COLO668 (cell line): Measurements from ENCODE around the gene PGM5.

ENCODE experiments used
- DNase-seq: peaks from one replicate; lab custom pipeline; 2025; ENCODE audit not compliant: unreplicated experiment; lab: John Stamatoyannopoulos, UW

PGM5 gene

DNA sequence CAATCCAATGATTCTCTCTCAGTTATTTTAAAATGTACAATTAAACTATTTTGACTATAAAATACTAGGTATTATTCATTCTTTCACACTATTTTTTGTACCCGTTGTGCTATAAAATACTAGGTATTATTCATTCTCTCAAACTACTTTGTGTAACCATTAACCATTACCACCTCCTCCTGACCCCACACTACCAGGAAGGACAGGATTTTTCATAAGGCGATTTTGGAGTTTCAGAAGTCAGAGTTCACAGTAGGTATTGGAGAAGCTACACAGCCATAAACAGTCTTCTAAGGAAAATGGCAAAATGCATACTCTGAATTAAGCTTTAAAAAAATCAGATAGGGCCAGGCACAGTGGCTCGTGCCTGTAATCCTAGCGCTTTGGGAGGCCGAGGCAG is 219.4 kb downstream of the PGM5 start:
- DNase-seq: no peak

DNA sequence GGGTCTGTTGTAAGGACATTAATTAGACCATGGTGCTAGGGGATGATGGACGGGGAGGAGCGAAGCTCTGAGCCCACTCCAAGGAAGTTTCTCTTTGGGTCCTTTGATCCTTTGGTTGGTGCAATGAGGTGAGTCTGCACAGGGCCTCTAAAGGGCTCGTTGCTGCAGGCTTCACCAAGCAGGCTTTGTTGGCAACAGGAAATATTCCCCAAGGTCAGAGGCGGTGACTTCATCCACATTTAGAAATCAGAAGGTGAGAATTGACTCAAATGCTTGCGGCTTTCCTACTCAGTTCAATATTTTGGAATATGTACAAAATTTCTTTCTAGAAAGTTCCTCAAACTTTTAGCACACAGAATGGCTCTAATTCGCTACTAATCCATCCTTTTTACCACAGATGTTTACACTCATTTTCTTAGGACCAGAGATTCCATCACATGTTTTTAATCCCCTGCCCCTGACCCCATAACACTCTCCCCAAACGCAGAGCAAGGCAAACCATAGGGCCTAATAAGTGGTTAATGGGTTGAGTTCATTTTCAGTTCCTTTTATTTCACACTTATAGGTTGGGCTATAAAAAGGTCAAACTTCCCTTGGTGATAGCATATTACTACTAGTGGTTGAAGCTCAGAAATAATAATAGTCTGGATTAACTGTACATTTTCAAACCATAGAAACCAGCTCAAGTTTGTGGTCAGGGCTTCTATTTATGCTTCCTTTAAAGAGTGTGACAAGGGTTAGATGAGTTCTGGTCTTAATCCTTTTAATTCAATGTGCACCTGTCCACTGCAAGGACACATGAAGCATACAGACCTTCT is 221.6 kb downstream of the PGM5 start:
- no peak for DNase-seq
